NCI-H1105 treated with DMSO at 0.1 percent for 48 hours (cell line): ENCODE data around the gene HPSE2.

Experiments
- DNase-seq: peaks from one replicate; lab custom pipeline; 2025; lab: John Stamatoyannopoulos, UW

HPSE2 gene

GRCh38 chr10:98613446-98613845, 622.2 kb downstream of the HPSE2 start:
- no peak for DNase-seq

DNA sequence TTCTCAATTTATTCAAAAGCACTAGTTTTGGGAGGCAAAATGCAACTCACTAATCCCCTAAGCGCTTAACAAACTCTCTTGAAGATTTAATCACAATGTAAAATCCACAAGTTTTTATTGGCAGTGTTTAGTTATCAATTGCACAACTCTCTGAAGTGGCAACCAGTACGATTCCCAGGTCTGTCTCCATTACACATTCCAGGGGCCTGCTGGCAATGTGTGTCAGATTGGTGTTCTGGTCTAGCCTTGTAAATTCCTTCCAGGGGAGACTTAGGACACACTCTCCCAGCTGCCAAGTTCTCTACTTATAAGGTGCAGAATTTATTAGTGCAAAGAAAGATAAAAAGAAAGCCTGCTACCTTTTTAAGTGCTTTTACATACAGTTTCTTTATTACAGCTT, 624.2 kb downstream of the HPSE2 start:
- DNase-seq: no peak

GRCh38 chr10:98610836-98611235, 624.8 kb downstream of the HPSE2 start:
- DNase-seq: no peak

DNA sequence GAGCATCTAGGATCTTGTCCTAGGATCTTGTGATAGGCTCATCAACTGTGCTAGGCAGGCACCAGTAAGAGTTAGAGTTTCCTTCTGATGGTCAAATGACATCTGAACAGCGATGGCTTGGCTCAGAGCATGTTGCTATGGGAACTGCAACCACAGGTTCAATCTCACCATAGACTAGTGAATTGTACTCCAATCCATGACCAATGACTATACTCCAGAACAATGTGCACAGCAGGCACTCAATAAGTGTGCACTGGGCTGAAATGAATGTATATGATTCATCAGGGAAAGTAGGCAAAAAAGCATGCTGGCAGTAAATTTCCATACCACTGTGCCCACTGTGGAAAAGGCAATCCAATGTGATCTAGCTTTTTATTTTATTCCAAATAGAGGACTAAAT, 625.4 kb downstream of the HPSE2 start:
- no peak for DNase-seq

DNA sequence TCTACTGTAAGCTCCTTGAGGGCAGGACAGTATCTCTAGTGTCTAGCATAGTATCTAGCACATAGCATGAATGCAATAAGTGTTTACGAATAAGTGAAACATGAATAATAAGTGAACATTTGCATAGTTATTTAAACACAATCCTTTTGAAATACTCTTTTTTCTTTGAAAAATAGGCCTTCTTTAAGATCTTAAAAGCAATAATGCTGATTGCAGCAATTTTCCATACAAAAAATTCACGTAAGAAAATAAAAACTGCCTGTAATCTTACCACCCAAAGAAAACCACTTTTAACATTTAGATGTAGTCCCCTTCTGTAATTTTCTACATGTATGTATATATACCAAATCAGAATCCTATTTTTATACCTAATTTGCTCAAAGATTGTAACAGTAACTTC, 626.4 kb downstream of the HPSE2 start:
- no peak for DNase-seq

- no peak for DNase-seq
Observed at GRCh38 chr10:98608411-98608810, 627.2 kb downstream of the HPSE2 start.

DNA sequence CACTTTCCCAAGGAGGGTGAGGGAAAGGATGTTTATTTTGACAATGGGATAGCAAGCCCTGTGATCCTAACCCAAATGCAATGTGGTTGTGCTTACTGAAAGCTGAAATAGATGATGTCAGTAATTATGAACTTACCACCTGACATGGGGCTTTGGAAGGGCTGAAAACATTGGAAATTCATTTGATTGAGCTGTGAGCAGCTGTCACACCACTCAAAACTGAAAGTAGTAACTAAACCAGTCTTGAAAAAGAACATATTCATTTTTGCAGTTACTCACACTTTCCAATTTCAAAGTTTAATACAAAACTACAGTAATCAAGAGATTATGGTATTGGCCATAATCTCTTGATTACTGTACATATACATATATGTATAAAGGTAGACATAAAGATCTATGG, 633.4 kb downstream of the HPSE2 start:
- no peak for DNase-seq

GRCh38 chr10:98599032-98599610, 636.5 kb downstream of the HPSE2 start:
- DNase-seq: no peak

- no peak for DNase-seq
Observed at GRCh38 chr10:98596404-98596803, 639.2 kb downstream of the HPSE2 start.

GRCh38 chr10:98589691-98590090, 646.0 kb downstream of the HPSE2 start:
- no peak for DNase-seq

DNA sequence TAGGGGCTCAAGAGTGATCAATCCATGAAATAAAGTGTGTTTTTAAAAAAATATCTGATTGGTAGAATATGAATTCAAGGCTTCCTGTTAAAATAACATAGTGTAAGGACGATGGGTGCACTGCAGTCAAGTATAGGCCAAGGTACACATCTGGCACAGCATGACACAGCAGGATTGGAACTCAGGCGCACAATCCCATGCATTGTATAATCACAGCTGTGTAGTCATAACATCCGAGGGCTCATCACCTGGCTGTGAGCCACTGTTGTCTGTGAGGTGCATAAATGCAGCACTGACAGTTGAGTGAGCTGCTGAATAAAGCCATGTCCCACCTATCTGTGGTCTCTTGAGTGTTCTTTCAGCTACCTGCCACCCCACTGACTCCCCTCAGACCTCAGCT, 646.6 kb downstream of the HPSE2 start:
- DNase-seq: no peak

GRCh38 chr10:98587156-98587837, 648.4 kb downstream of the HPSE2 start:
- no peak for DNase-seq

GRCh38 chr10:98586096-98586495, 649.6 kb downstream of the HPSE2 start:
- DNase-seq: no peak

DNA sequence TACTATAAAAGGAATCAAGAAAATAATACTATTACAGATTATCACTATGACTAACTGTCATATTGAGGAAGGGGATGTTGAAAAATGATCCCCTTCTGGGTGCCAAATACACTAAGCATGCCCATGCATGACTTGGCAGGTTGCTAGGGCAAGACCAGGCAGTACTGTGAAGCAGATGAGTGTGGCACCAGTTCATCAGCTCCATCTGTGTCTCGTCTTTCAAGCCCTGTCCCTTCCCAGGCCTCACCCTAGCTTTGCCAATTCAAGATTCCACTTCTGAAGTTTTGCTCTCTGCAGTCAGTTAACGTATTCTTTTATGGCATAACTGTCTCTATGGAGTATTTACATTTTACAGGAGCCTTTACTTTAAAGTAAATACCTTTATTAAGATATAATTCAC, 653.3 kb downstream of the HPSE2 start:
- DNase-seq: no peak

DNA sequence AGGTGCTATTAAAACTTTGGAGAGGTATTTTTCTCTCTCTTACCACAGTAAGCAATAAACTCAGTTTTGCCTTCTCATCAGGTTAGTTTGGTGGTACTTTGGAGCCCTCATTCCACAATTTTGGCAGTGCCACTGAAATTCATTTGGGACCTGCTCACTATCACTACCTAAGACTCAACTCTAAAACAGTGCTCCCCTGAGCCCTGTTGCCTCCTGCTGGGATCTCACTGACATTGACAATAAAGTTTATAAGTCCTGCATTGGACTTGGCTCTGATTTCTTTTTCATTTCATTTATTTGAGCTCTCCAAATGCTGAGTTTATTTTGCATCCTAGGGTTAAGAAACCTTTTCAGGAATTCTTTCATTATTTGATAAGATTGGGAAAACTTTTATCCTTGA, 658.1 kb downstream of the HPSE2 start:
- DNase-seq: no peak

GRCh38 chr10:98577168-98577567, 658.5 kb downstream of the HPSE2 start:
- no peak for DNase-seq

- no peak for DNase-seq
Observed at GRCh38 chr10:98576096-98576495, 659.6 kb downstream of the HPSE2 start.

DNA sequence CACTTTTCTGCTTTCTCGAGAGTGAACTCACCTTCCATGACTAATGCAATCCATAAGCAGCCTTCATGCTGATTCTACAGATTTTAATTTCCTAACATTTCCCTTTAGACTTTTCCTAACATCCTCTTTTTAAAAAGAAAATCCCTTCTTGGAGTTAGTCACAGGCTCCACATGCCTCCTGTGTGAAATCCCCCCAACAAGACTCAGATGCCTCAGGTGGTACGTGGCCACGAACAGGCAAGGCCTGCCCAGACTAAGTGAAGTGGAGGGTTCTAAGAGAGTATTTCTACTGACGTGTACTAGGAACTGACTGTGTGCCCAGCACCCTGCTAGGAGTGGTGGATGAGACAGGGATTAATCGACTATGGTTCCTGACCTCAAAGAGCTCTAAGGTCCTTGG, 663.1 kb downstream of the HPSE2 start:
- no peak for DNase-seq

GRCh38 chr10:98570834-98571233, 664.8 kb downstream of the HPSE2 start:
- no peak for DNase-seq

DNA sequence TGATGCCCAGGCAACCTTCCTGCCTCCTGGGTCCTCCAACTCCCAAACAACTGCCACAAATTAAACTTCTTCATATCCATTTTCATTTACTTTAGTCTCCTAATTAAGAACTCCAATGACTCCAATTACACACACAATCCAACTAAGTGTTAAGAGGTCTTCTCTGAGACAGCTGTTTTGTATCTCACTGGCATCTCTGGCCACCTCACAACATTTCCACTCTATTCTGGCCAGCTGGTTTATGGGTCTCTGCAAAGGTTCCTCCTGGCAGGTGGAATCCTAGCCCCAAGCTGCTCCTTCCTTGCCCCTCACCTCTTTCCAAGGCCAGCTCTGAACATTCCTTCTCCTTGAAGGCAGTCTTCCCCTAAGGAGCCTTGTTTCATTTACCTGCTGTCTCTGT, 665.8 kb downstream of the HPSE2 start:
- DNase-seq: no peak

DNA sequence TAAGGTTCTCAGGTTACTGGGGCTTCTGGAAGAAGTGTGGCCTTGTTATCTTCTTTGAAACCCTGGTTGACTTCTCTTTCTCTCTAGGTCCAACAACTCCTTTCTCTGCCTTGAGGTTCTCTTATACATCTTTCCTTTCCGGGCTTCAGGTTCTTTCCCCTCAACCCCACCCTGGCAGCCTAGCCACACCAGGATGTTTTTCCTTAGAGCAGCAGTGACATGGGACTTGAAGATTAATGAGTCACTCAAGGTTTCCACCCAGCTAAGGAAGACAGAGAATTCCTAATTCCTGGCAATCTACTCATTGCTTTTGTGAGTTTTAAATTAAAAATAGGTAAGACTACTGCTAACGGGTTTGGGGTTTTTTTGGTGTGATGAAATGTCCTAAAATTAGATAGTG, 667.1 kb downstream of the HPSE2 start:
- DNase-seq: no peak

DNA sequence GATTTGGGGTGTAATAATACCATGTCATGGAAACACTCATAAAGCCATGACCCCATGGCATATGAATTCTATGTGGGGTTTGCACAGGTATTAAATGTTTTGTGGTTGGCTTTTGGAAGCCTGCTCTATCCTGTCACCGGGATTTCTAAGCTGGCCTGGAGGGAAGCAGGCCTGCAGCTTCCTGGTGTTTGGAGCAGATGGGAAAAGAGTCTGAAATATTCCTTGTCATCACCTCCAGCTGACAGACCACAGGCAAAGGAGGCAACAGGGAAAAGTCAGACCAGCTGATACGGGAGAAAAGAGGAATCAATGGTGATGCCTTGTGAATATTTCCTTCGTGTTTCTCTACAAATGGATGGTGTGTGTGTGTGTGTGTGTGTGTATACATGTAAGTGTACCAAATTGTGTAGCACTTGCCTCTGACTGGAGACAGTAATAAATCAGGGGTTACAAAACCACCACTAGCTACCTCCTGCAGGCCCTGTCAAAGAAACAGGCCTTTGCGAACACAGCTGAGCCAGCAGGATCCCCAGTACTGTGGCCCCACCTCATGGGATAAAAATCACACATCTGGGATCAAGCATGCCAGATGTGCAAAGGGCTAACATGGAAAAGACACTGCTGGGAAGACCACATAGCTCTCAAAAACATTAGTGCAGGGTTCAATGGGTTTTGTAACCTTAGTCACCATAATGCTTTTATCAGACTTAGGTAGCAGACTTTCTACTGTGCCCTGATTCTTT, 668.1 kb downstream of the HPSE2 start:
- no peak for DNase-seq

GRCh38 chr10:98563811-98564210, 671.8 kb downstream of the HPSE2 start:
- DNase-seq: no peak

GRCh38 chr10:98560565-98560964, 675.1 kb downstream of the HPSE2 start:
- no peak for DNase-seq
